ENCODE measurements around the gene PCSK4. TPM values are rescaled to one million over a fixed set of nuclear protein-coding genes. Genes with fewer than 3 reads are reported as not detected.
"Not testable (repeated sequence)": the region's sequence is repeated elsewhere in the genome, so short reads cannot be mapped to it uniquely, and the experiment has no call there.

The PCSK4 gene
- total and polyA plus RNA-seq, 2 donors from 2014 or later: 5.3 to 5.5 TPM

GRCh38 chr19:1503089-1503924 lies 13.2 kb upstream of the PCSK4 start:
- H3K4me1 ChIP-seq (ENCODE audit: control insufficient read depth in 2 of 3, insufficient read depth in 2 of 3, low read depth in 1 of 3, low read length in 3 of 3): peaks cover 0 to 3% (median 0%) of the 10 kb centered on the region in 3 donors
- intact Hi-C loops (cut with DNase I): no loop called here
- H3K27ac ChIP-seq (ENCODE audit: low read depth in 2 of 2, low read length in 2 of 2): no peak overlapping the region
- H3K27me3 ChIP-seq (ENCODE audit: control insufficient read depth, insufficient read depth, low read length): peaks cover 17% of the 10 kb centered on the region
- no peak overlapping the region for H3K4me3 ChIP-seq (ENCODE audit: low read length in 3 of 3)
- H3K9ac ChIP-seq (ENCODE audit: low read length in 3 of 3): no peak overlapping the region
- TF ChIP-seq CTCF (IDR thresholded peaks at IDR 0.05; ENCODE audit: borderline replicate concordance, extremely low read depth, insufficient read depth): peak; percentile 35
- DNase-seq (peak in 4 of 5 donors; percentile 61 to 74 (median 66)), FAIRE-seq (no peak)
- H3K36me3 ChIP-seq (ENCODE audit: control insufficient read depth in 2 of 3, insufficient read depth in 3 of 3, low read length in 3 of 3): no peaks in the 10 kb centered on the region
- no peaks in the 10 kb centered on the region for H3K9me3 ChIP-seq (ENCODE audit: control insufficient read depth in 2 of 3, insufficient read depth in 1 of 3, low read length in 3 of 3)

- Histone ChIP-seq H3K9ac (ENCODE audit: low read length in 3 of 3) (no peak overlapping the region), H3K4me1 (ENCODE audit: control insufficient read depth in 2 of 3, insufficient read depth in 2 of 3, low read depth in 1 of 3, low read length in 3 of 3) (peaks cover 0 to 3% (median 0%) of the 10 kb centered on the region in 3 donors), H3K36me3 (ENCODE audit: control insufficient read depth in 2 of 3, insufficient read depth in 3 of 3, low read length in 3 of 3) (no peaks in the 10 kb centered on the region), H3K27ac (ENCODE audit: low read depth in 2 of 2, low read length in 2 of 2) (no peak overlapping the region), H3K9me3 (ENCODE audit: control insufficient read depth in 2 of 3, insufficient read depth in 1 of 3, low read length in 3 of 3) (no peaks in the 10 kb centered on the region), H3K4me3 (ENCODE audit: low read length in 3 of 3) (no peak overlapping the region), H3K27me3 (ENCODE audit: control insufficient read depth, insufficient read depth, low read length) (peaks cover 17% of the 10 kb centered on the region)
- FAIRE-seq (no peak), DNase-seq (no peak)
- TF ChIP-seq CTCF (IDR thresholded peaks at IDR 0.05; ENCODE audit: borderline replicate concordance, extremely low read depth, insufficient read depth): no peak
- intact Hi-C loops (cut with DNase I): no loop called here
Observed at GRCh38 chr19:1502433-1503088, 12.4 kb upstream of the PCSK4 start.

GRCh38 chr19:1501200-1501595 lies 11.0 kb upstream of the PCSK4 start:
- TF ChIP-seq CTCF (IDR thresholded peaks at IDR 0.05; ENCODE audit: borderline replicate concordance, extremely low read depth, insufficient read depth): no peak
- Histone ChIP-seq H3K27me3 (ENCODE audit: control insufficient read depth, insufficient read depth, low read length) (peaks cover 17% of the 10 kb centered on the region), H3K36me3 (ENCODE audit: control insufficient read depth in 2 of 3, insufficient read depth in 3 of 3, low read length in 3 of 3) (no peaks in the 10 kb centered on the region), H3K9me3 (ENCODE audit: control insufficient read depth in 2 of 3, insufficient read depth in 1 of 3, low read length in 3 of 3) (no peaks in the 10 kb centered on the region), H3K4me1 (ENCODE audit: control insufficient read depth in 2 of 3, insufficient read depth in 2 of 3, low read depth in 1 of 3, low read length in 3 of 3) (no peaks in the 10 kb centered on the region), H3K9ac (ENCODE audit: low read length in 3 of 3) (no peak overlapping the region), H3K4me3 (ENCODE audit: low read length in 3 of 3) (no peak overlapping the region), H3K27ac (ENCODE audit: low read depth in 2 of 2, low read length in 2 of 2) (no peak overlapping the region)
- intact Hi-C loops (cut with DNase I): no loop called here
- DNase-seq (peak in 3 of 5 donors; percentile 26 to 49 (median 48)), FAIRE-seq (no peak)

- DNase-seq; H3K4me1 ChIP-seq (ENCODE audit: control insufficient read depth in 2 of 3, insufficient read depth in 2 of 3, low read depth in 1 of 3, low read length in 3 of 3); FAIRE-seq; H3K4me3 ChIP-seq (ENCODE audit: low read length in 3 of 3); intact Hi-C loops (cut with DNase I); H3K36me3 ChIP-seq (ENCODE audit: control insufficient read depth in 2 of 3, insufficient read depth in 3 of 3, low read length in 3 of 3); H3K9me3 ChIP-seq (ENCODE audit: control insufficient read depth in 2 of 3, insufficient read depth in 1 of 3, low read length in 3 of 3); H3K9ac ChIP-seq (ENCODE audit: low read length in 3 of 3); H3K27ac ChIP-seq (ENCODE audit: low read depth in 2 of 2, low read length in 2 of 2): not testable (repeated sequence)
- peaks cover 12% of the 10 kb centered on the region for H3K27me3 ChIP-seq (ENCODE audit: control insufficient read depth, insufficient read depth, low read length)
Observed at GRCh38 chr19:1499231-1499630, 9.1 kb upstream of the PCSK4 start.
